Astrocyte (in vitro differentiated cells and primary cell): ENCODE measurements around the gene PMP22. TPM values are rescaled to one million over a fixed set of nuclear protein-coding genes. Genes with fewer than 3 reads are reported as not detected.
"Not testable (repeated sequence)": the region's sequence is repeated elsewhere in the genome, so short reads cannot be mapped to it uniquely, and the experiment has no call there.

Source experiments
- DNase-seq: peaks from one replicate; pipeline ENCODE4 v3.0.0-alpha.2; 2010; ENCODE audit warnings: low read depth
- FAIRE-seq: peaks from 2 replicates; lab custom pipeline; 2011; peaks lifted over from hg19 to GRCh38; lab: Jason Lieb, UNC
- H2AFZ ChIP-seq: 2 replicates; pipeline ENCODE4 v1.6.0; 2012; ENCODE audit warnings: low read depth, low read length, inconsistent platforms
- H3K27ac ChIP-seq: 2 replicates; pipeline ENCODE4 v1.5.1; 2011; ENCODE audit warnings: low read depth, low read length, inconsistent platforms
- H3K27me3 ChIP-seq: 2 replicates; pipeline ENCODE4 v1.6.0; 2011; ENCODE audit warnings: low read length, inconsistent platforms; ENCODE audit not compliant: insufficient read depth
- H3K36me3 ChIP-seq: 2 replicates; pipeline ENCODE4 v1.5.1; 2011; ENCODE audit warnings: low read length, inconsistent platforms; ENCODE audit not compliant: insufficient read depth
- H3K4me1 ChIP-seq: 2 replicates; pipeline ENCODE4 v1.5.1; 2011; ENCODE audit warnings: low read length, inconsistent platforms; ENCODE audit not compliant: insufficient read depth
- H3K4me2 ChIP-seq: 2 replicates; pipeline ENCODE4 v1.6.0; 2012; ENCODE audit warnings: low read length, inconsistent platforms
- H3K4me3 ChIP-seq: 2 replicates; pipeline ENCODE4 v1.5.1; 2011; ENCODE audit warnings: low read depth, mild to moderate bottlenecking, low read length, inconsistent platforms; ENCODE audit not compliant: insufficient read depth
- H3K79me2 ChIP-seq: 2 replicates; pipeline ENCODE4 v1.6.0; 2012; ENCODE audit warnings: mild to moderate bottlenecking, low read length, inconsistent platforms; ENCODE audit not compliant: insufficient read depth
- H3K9ac ChIP-seq: 2 replicates; pipeline ENCODE4 v1.6.0; 2012; ENCODE audit warnings: mild to moderate bottlenecking, low read length, inconsistent platforms
- H3K9me3 ChIP-seq: 2 replicates; pipeline ENCODE4 v1.5.1; 2012; ENCODE audit warnings: low read depth, mild to moderate bottlenecking, low read length, inconsistent platforms; ENCODE audit not compliant: insufficient read depth
- H4K20me1 ChIP-seq: 2 replicates; pipeline ENCODE4 v1.6.0; 2012; ENCODE audit warnings: low read length, inconsistent platforms; ENCODE audit not compliant: insufficient read depth
- H3K27ac Mint-ChIP-seq: one replicate; pipeline ENCODE4 v1.8.0; 2021; ENCODE audit warnings: mild to moderate bottlenecking, mixed read lengths; ENCODE audit not compliant: unreplicated experiment
- H3K27me3 Mint-ChIP-seq: one replicate; pipeline ENCODE4 v1.8.0; 2021; ENCODE audit warnings: low read depth, mixed read lengths; ENCODE audit not compliant: unreplicated experiment
- H3K36me3 Mint-ChIP-seq: one replicate; pipeline ENCODE4 v1.8.0; 2021; ENCODE audit warnings: low read depth, mixed read lengths; ENCODE audit not compliant: unreplicated experiment
- H3K4me1 Mint-ChIP-seq: one replicate; pipeline ENCODE4 v1.8.0; 2021; ENCODE audit warnings: low read depth, mixed read lengths; ENCODE audit not compliant: unreplicated experiment
- H3K4me3 Mint-ChIP-seq: one replicate; pipeline ENCODE4 v1.8.0; 2021; ENCODE audit warnings: mild to moderate bottlenecking, moderate library complexity, mixed read lengths; ENCODE audit not compliant: unreplicated experiment
- H3K9me3 Mint-ChIP-seq: one replicate; pipeline ENCODE4 v1.8.0; 2021; ENCODE audit warnings: mild to moderate bottlenecking, mixed read lengths; ENCODE audit not compliant: unreplicated experiment
- EZH2 ChIP-seq: IDR thresholded peaks from 2 replicates; pipeline ENCODE4 v1.6.1; 2012; ENCODE audit warnings: mild to moderate bottlenecking, low read length, inconsistent platforms; ENCODE audit not compliant: insufficient read depth
- total RNA-seq: library from RNA; stranded (reverse); gene quantifications from 2 replicates; pipeline ENCODE4 v1.2.1, GENCODE V29; 2021
- TF ChIP-seq, protein P1 (sequence below): IDR thresholded peaks from 2 replicates; pipeline ENCODE4 v1.5.1; 2011; ENCODE audit warnings: low read depth, mild to moderate bottlenecking, inconsistent platforms, low read length, moderate library complexity; ENCODE audit not compliant: insufficient read depth

PMP22 gene
- total RNA-seq, 1 donor from 2014 or later = 41.7 TPM

DNA sequence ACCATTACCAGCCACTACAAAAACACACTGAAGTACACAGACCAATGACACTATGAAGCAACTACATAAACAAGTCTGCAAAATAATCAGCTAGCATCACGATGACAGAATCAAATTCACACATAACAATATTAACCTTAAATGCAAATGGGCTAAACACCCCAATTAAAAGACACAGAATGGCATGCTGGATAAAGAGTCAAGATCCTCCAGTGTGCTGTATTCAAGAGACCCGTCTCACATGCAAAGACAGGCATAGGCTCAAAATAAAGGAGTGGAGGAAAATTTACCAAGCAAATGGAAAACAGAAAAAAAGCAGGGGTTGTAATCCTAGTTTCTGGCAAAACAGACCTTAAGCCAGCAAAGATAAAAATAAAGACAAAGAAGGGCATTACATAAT lies 64.6 kb downstream of the PMP22 start:
- H3K27me3 Mint-ChIP-seq, H3K27ac Mint-ChIP-seq, H3K27me3 ChIP-seq, H3K9ac ChIP-seq, H3K4me3 Mint-ChIP-seq, FAIRE-seq, H3K36me3 Mint-ChIP-seq, H3K4me2 ChIP-seq, H3K27ac ChIP-seq, H3K4me3 ChIP-seq, H3K4me1 ChIP-seq, H3K36me3 ChIP-seq, DNase-seq, H3K4me1 Mint-ChIP-seq, H3K79me2 ChIP-seq, H2AFZ ChIP-seq, H4K20me1 ChIP-seq: not testable (repeated sequence)
- H3K9me3 Mint-ChIP-seq = peaks cover 19% of the 10 kb centered on the region
- H3K9me3 ChIP-seq = peaks cover 14% of the 10 kb centered on the region

DNA sequence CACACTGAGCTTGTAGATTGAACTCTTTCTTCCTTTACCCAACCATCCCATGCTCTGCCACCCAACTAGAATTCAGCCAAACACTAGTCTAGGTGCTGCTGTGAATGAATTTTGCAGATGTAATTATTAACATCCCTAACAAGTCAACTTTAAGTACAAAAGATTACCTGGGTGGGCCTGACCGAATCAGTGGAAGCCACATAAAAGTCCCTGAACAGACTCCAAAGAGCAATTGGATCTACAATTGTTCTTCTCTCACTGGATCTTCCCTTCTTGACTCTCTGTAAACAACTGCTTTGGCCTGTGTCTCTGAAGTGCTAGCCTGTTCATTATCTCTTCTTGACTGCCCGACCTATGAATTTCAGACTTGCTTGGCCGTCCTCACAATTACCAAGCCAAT lies 67.9 kb downstream of the PMP22 start:
- Histone ChIP-seq H3K36me3 (no peaks in the 10 kb centered on the region), H3K79me2 (no peaks in the 10 kb centered on the region), H4K20me1 (no peaks in the 10 kb centered on the region), H2AFZ (no peak overlapping the region), H3K4me2 (no peak overlapping the region), H3K9ac (no peak overlapping the region), H3K27ac (no peak overlapping the region), H3K4me3 (no peak overlapping the region), H3K27me3 (no peaks in the 10 kb centered on the region), H3K9me3 (peaks cover 14% of the 10 kb centered on the region), H3K4me1 (no peaks in the 10 kb centered on the region)
- Mint-ChIP-seq H3K27ac (no peak overlapping the region), H3K4me1 (no peaks in the 10 kb centered on the region), H3K36me3 (peaks cover 2% of the 10 kb centered on the region), H3K27me3 (no peaks in the 10 kb centered on the region), H3K4me3 (no peak overlapping the region), H3K9me3 (peaks cover 19% of the 10 kb centered on the region)
- TF ChIP-seq, protein P1, sequence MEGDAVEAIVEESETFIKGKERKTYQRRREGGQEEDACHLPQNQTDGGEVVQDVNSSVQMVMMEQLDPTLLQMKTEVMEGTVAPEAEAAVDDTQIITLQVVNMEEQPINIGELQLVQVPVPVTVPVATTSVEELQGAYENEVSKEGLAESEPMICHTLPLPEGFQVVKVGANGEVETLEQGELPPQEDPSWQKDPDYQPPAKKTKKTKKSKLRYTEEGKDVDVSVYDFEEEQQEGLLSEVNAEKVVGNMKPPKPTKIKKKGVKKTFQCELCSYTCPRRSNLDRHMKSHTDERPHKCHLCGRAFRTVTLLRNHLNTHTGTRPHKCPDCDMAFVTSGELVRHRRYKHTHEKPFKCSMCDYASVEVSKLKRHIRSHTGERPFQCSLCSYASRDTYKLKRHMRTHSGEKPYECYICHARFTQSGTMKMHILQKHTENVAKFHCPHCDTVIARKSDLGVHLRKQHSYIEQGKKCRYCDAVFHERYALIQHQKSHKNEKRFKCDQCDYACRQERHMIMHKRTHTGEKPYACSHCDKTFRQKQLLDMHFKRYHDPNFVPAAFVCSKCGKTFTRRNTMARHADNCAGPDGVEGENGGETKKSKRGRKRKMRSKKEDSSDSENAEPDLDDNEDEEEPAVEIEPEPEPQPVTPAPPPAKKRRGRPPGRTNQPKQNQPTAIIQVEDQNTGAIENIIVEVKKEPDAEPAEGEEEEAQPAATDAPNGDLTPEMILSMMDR = no peak
- no peak for TF ChIP-seq EZH2
- FAIRE-seq = no peak
- no peak for DNase-seq

DNA sequence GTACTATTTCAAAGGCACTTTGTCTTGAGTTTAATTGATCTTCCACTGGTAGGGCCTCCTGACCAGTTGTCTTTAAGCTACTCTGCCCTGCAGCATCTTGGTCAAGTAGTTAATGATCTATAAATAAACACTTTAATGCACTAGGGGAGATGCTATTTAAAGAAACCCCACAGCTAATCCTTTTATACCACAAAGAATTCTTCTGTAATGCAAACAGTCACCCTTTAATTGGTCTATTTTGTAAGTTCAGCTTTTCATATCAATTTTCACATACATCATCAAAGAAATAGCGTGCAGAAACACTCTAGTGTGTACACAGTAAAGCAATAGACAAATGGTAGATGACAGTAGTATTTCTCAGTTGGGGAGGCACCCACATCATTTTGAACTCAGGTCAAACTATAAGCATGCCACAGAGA lies 70.3 kb downstream of the PMP22 start:
- Histone ChIP-seq H3K27me3 (no peaks in the 10 kb centered on the region), H3K79me2 (no peaks in the 10 kb centered on the region), H3K36me3 (no peaks in the 10 kb centered on the region), H2AFZ (no peak overlapping the region), H3K4me2 (no peak overlapping the region), H3K27ac (no peak overlapping the region), H3K9ac (no peak overlapping the region), H3K4me3 (no peak overlapping the region), H4K20me1 (no peaks in the 10 kb centered on the region), H3K9me3 (peaks cover 9% of the 10 kb centered on the region), H3K4me1 (no peaks in the 10 kb centered on the region)
- Mint-ChIP-seq H3K36me3 (no peaks in the 10 kb centered on the region), H3K27me3 (no peaks in the 10 kb centered on the region), H3K4me3 (no peak overlapping the region), H3K27ac (no peak overlapping the region), H3K9me3 (peaks cover 14% of the 10 kb centered on the region), H3K4me1 (no peaks in the 10 kb centered on the region)
- DNase-seq (peak; percentile 11), FAIRE-seq (no peak)
- no peak for TF ChIP-seq EZH2
- TF ChIP-seq, protein P1 = no peak
